ENCODE measurements around the gene NHSL1.

GRCh38 chr6:138535728-138536455, 36.6 kb upstream of the NHSL1 start:
- TF ChIP-seq CTCF (conservative IDR thresholded peaks at IDR 0.05 in 1 of 2, IDR thresholded peaks at IDR 0.05 in 1 of 2; ENCODE audit: extremely low read depth in 1 of 2, insufficient read depth in 1 of 2, low read depth in 1 of 2, low read length in 2 of 2) (no peak), EZH2 (IDR thresholded peaks at IDR 0.05; ENCODE audit: borderline replicate concordance, low read length) (no peak)

All from mammary epithelial cell (primary cell).